HG03439 (cell line): Measurements from ENCODE around the gene COPB2.
"Not testable (repeated sequence)": the region's sequence is repeated elsewhere in the genome, so short reads cannot be mapped to it uniquely, and the experiment has no call there.

ENCODE experiments used
- ATAC-seq: cut with Tn5 transposase; IDR thresholded peaks from one replicate; pipeline ENCODE4 v1.9.1; 2021; ENCODE audit warnings: mild to moderate bottlenecking, moderate library complexity; ENCODE audit not compliant: unreplicated experiment

COPB2 gene

GRCh38 chr3:139389552-139390368, at the start of gene COPB2:
TSS of gene COPB2 (minus strand) at chr3:139389647. CDS start at chr3:139389550, 97 bp downstream.
- ATAC-seq = peak; percentile 98

- no peak for ATAC-seq
Observed at GRCh38 chr3:139434764-139435307, 45.4 kb upstream of the COPB2 start.

GRCh38 chr3:139434228-139434627, 44.8 kb upstream of the COPB2 start:
- no peak for ATAC-seq

GRCh38 chr3:139433089-139433488, 43.6 kb upstream of the COPB2 start:
- ATAC-seq = no peak

- ATAC-seq = no peak
Observed at GRCh38 chr3:139430493-139430892, 41.0 kb upstream of the COPB2 start.

- peak; percentile 82 for ATAC-seq
Observed at GRCh38 chr3:139427283-139428060, 38.0 kb upstream of the COPB2 start.

GRCh38 chr3:139425745-139426400, 36.4 kb upstream of the COPB2 start:
- ATAC-seq = no peak

- ATAC-seq = no peak
Observed at GRCh38 chr3:139423232-139423631, 33.8 kb upstream of the COPB2 start.

GRCh38 chr3:139421460-139421859, 32.0 kb upstream of the COPB2 start:
- ATAC-seq = no peak

GRCh38 chr3:139421040-139421439, 31.6 kb upstream of the COPB2 start:
- no peak for ATAC-seq

- ATAC-seq = no peak
Observed at GRCh38 chr3:139418144-139418543, 28.7 kb upstream of the COPB2 start.

GRCh38 chr3:139416275-139416674, 26.8 kb upstream of the COPB2 start:
- ATAC-seq = no peak

GRCh38 chr3:139414608-139415224, 25.3 kb upstream of the COPB2 start:
- ATAC-seq = no peak

- ATAC-seq = not testable (repeated sequence)
Observed at GRCh38 chr3:139412891-139413290, 23.4 kb upstream of the COPB2 start.

GRCh38 chr3:139401155-139401554, 11.7 kb upstream of the COPB2 start:
- ATAC-seq = not testable (repeated sequence)

GRCh38 chr3:139396707-139397106, 7.3 kb upstream of the COPB2 start:
- ATAC-seq = no peak

GRCh38 chr3:139394116-139394515, 4.7 kb upstream of the COPB2 start:
- no peak for ATAC-seq

- ATAC-seq = peak; percentile 9
Observed at GRCh38 chr3:139388821-139389551, 461 bp downstream of the COPB2 start.

- no peak for ATAC-seq
Observed at GRCh38 chr3:139388077-139388476, 1.4 kb downstream of the COPB2 start.

GRCh38 chr3:139382291-139382690, 7.2 kb downstream of the COPB2 start:
- not testable (repeated sequence) for ATAC-seq
